Left ventricle myocardium inferior (tissue), 1 donor: ENCODE data around the gene BBOX1. TPM values are rescaled to one million over a fixed set of nuclear protein-coding genes. Genes with fewer than 3 reads are reported as not detected.
"Not testable (repeated sequence)": the region's sequence is repeated elsewhere in the genome, so short reads cannot be mapped to it uniquely, and the experiment has no call there.

Experiments used
- DNase-seq: peaks from one replicate; pipeline ENCODE4 v3.0.0-alpha.2; 2020
- H3K27ac ChIP-seq: fragments of 200-600 bp; replicated peaks from 2 replicates; pipeline ENCODE4 v1.8.0; 2021
- H3K27me3 ChIP-seq: fragments of 200-600 bp; 2 replicates; pipeline ENCODE4 v1.8.0; 2021; ENCODE audit warnings: low read depth
- H3K36me3 ChIP-seq: fragments of 200-600 bp; 2 replicates; pipeline ENCODE4 v1.8.0; 2021
- H3K4me1 ChIP-seq: fragments of 200-600 bp; 2 replicates; pipeline ENCODE4 v1.8.0; 2021
- H3K4me3 ChIP-seq: fragments of 200-600 bp; 2 replicates; pipeline ENCODE4 v1.8.0; 2021; ENCODE audit warnings: mild to moderate bottlenecking, moderate library complexity
- H3K9me3 ChIP-seq: fragments of 200-600 bp; replicated peaks from 2 replicates; pipeline ENCODE4 v1.8.0; 2021
- intact Hi-C: fragments of 100-400 bp; cut with micrococcal nuclease; formaldehyde crosslinking; loops from one replicate; pipeline ENCODE4 v1.11.0; 2022
- total RNA-seq: library from RNA; stranded (reverse); fragmentation: NEBNext Ultra II Directional; extraction: Animal tissue kit (Norgen Biotek cat#: 25700); gene quantifications from one replicate; pipeline ENCODE4 v1.2.1, GENCODE V29; 2021
- TF ChIP-seq, protein P1 (sequence below): fragments of 200-600 bp; IDR thresholded peaks from 2 replicates; pipeline ENCODE4 v1.8.0; 2021; ENCODE audit warnings: antibody characterized with exemption, mild to moderate bottlenecking, borderline replicate concordance
- donor health status: DM: no; HTN: yes; CAD: no; lungs with severe emphysema.

BBOX1 gene
- total RNA-seq, 1 donor from 2014 or later = not detected

DNA sequence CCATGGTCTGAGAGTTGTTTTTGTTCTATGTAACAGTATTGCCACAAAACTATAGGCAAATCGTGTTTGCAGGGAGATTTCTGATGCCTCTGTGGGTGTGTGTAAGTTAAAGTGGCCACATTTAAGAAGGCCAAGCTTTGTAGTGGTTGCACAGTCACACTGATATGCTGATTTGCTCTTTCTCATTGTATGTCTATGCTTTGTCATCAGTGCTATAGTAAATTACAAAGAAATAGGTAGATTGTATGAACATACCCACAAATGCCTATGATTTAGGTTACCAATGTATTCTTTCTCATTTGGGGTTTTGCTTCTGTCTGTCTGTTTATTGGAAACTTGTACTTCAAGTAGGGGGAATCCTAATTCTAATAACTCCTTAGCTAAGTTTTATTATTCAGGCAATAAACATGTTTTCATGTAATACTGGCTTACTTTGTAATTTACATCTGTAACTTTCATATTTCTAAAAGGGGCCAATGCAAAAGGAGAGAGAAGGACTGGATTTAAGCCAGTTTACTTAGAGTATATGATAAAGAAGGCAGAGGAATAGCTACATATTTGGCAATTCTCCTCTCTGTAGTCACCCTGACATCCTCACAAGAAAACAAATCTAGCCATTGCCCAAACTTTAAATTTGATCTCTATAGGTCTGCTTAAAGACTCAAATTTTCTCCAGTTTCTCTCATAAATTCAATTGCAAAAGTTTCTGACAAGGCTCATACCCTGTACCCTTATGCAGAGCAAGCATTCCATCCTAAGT, 44.7 kb upstream of the BBOX1 start:
- H3K4me1 ChIP-seq = no peaks in the 10 kb centered on the region
- TF ChIP-seq, protein P1, sequence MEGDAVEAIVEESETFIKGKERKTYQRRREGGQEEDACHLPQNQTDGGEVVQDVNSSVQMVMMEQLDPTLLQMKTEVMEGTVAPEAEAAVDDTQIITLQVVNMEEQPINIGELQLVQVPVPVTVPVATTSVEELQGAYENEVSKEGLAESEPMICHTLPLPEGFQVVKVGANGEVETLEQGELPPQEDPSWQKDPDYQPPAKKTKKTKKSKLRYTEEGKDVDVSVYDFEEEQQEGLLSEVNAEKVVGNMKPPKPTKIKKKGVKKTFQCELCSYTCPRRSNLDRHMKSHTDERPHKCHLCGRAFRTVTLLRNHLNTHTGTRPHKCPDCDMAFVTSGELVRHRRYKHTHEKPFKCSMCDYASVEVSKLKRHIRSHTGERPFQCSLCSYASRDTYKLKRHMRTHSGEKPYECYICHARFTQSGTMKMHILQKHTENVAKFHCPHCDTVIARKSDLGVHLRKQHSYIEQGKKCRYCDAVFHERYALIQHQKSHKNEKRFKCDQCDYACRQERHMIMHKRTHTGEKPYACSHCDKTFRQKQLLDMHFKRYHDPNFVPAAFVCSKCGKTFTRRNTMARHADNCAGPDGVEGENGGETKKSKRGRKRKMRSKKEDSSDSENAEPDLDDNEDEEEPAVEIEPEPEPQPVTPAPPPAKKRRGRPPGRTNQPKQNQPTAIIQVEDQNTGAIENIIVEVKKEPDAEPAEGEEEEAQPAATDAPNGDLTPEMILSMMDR = no peak
- no peaks in the 10 kb centered on the region for H3K9me3 ChIP-seq
- H3K27me3 ChIP-seq = peaks cover 28% of the 10 kb centered on the region
- no peaks in the 10 kb centered on the region for H3K36me3 ChIP-seq
- DNase-seq = no peak
- peak overlapping the region; percentile 86 for H3K27ac ChIP-seq
- H3K4me3 ChIP-seq = peak overlapping the region; percentile 67
- intact Hi-C loops = no loop called here

DNA sequence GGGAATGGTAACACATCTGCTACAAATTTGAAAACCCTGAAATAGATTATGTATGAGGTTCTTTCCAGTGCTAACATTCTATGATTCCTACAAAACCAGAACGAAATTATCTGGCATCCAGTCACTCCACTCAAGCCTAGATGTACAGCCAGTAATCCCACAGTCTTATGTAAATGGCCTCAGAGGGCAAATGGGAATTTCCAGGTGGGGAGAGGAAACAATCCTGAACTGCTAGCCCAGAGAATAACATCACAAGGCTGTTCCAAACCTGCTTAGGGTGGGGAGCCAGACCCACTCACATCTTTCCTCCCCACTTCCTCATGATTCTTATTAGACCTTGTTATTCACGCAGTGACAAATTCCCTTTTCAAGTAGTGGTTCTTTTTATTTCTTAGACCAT, 43.2 kb upstream of the BBOX1 start:
- peak overlapping the region; percentile 18 for H3K27ac ChIP-seq
- intact Hi-C loops = no loop called here
- peaks cover 27% of the 10 kb centered on the region for H3K27me3 ChIP-seq
- TF ChIP-seq, protein P1 = no peak
- no peaks in the 10 kb centered on the region for H3K9me3 ChIP-seq
- H3K4me1 ChIP-seq = no peaks in the 10 kb centered on the region
- no peaks in the 10 kb centered on the region for H3K36me3 ChIP-seq
- DNase-seq = no peak
- H3K4me3 ChIP-seq = peak overlapping the region; percentile 67

DNA sequence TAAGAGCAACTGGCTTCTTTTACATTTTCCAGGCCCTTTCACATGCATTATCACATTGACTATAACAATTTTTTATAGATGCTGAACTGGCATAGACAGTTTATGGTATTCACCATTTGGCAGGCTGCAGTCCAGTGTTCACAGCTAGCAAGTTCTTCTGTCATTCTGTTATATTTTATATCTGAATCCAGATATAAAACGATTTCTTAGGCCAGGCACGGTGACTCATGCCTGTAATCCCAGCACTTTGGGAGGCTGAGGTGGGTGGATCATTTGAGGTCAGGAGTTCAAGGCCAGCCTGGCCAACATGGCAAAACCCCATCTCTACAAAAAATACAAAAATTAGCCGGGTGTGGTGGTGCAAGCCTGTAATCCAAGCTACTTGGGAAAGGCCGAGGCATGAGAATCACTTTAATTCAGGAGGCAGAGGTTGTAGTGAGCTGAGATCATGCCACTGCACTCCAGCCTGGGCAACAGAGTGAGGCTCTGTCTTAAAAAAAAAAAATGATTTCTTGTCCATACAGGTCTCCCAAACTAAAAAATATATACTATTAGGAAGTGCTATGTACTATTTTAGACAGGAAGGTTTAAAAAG, 39.4 kb upstream of the BBOX1 start:
- H3K4me1 ChIP-seq, H3K36me3 ChIP-seq, DNase-seq, H3K27me3 ChIP-seq, H3K27ac ChIP-seq, H3K4me3 ChIP-seq, intact Hi-C loops, H3K9me3 ChIP-seq: not testable (repeated sequence)

DNA sequence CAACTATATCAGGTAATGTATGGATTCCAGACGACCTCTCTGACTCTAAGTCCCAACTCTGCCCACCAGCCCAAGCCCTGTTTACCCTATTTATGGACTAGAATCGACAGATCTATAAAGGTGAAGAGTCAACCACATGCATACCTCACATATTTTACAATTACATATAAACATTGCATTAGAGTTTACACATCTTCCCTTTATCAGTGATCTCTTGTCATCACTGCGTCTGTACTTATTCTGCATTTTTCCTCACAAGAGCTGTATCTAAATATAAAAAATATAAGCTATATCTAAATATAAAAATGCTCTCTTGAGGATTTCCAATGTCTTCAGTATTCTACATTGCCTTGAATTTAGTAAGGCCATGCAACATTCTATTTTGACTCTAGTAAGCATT, 38.2 kb upstream of the BBOX1 start:
- Histone ChIP-seq H3K4me3 (no peak overlapping the region), H3K36me3 (no peaks in the 10 kb centered on the region), H3K4me1 (no peaks in the 10 kb centered on the region), H3K27me3 (no peaks in the 10 kb centered on the region), H3K9me3 (no peaks in the 10 kb centered on the region), H3K27ac (no peak overlapping the region)
- intact Hi-C loops = no loop called here
- no peak for DNase-seq
- TF ChIP-seq, protein P1 = no peak

DNA sequence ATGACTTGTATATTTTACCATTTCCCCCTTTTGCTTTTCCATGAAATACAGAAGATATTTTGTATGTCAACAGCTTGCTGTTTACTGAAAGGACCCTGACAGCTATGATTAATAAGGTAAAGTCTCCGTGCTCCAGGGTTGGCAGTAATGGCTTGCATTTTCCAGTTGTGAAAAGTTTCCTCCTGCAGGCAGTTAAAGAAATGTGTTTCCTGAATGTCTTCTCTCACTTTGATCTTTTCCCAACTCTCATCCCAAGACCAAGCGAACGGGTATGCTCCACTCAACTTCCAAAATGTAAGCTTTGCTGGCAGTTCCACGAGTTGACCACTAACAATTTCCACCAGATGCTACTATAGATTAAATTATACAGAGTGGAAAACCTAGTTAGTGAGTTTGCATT, 37.8 kb upstream of the BBOX1 start:
- DNase-seq = no peak
- Histone ChIP-seq H3K9me3 (no peaks in the 10 kb centered on the region), H3K27me3 (no peaks in the 10 kb centered on the region), H3K4me1 (no peaks in the 10 kb centered on the region), H3K36me3 (no peaks in the 10 kb centered on the region), H3K4me3 (no peak overlapping the region), H3K27ac (no peak overlapping the region)
- TF ChIP-seq, protein P1 = no peak
- intact Hi-C loops = no loop called here

DNA sequence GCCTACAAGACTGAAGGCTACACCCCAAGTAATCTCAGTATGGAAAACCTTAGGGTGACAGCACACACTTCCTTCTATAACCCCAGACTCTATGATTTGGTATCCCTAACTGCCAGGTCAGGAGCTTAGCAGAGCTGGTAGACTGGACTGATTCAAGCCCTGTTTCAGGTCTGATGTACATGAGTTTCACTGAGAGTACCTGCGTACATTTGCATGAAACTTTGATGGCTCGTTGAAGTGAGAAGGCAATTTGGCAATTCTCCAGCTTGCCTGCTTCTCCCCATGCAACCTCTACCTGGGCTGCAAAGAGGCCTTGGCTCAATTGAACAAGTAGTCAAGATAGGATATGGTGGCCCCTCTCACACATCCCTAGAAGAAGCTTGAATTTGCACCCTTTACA, 36.5 kb upstream of the BBOX1 start:
- Histone ChIP-seq H3K36me3 (no peaks in the 10 kb centered on the region), H3K27ac (no peak overlapping the region), H3K4me1 (no peaks in the 10 kb centered on the region), H3K4me3 (no peak overlapping the region), H3K27me3 (no peaks in the 10 kb centered on the region), H3K9me3 (no peaks in the 10 kb centered on the region)
- intact Hi-C loops = no loop called here
- no peak for DNase-seq
- TF ChIP-seq, protein P1 = no peak
